IMR-90 (cell line): ENCODE measurements around the gene PSMG3. TPM values are rescaled to one million over a fixed set of nuclear protein-coding genes. Genes with fewer than 3 reads are reported as not detected.

Source experiments
- ATAC-seq: fragments of 200-7000 bp; cut with Tn5 transposase; 2 replicates; pipeline ENCODE4 v1.9.1; 2020; ENCODE audit warnings: low read depth, mild to moderate bottlenecking, moderate library complexity
- BruUV-seq: library from RNA; stranded (reverse); fragments of 400-500 nt; replicated peaks from 2 replicates; lab custom pipeline; 2021; lab: Mats Ljungman, UMichigan
- CTCF ChIA-PET: fragments of 300-600 bp; formaldehyde crosslinking; extraction: SDS; loops from one replicate; lab custom pipeline; 2021; ENCODE audit warnings: antibody characterized with exemption; lab: Yijun Ruan, JAX
- POLR2A ChIA-PET: fragments of 300-600 bp; sonication (Branson Sonifier 250); formaldehyde crosslinking; loops from one replicate; lab custom pipeline; 2022; ENCODE audit warnings: antibody characterized with exemption; ENCODE audit not compliant: unreplicated experiment; lab: Charles Lee
- DNase-seq: peaks from one replicate; pipeline ENCODE4 v3.0.0; 2013
- H2AFZ ChIP-seq: replicated peaks from 2 replicates; pipeline ENCODE3; 2013; ENCODE audit warnings: low read length, mild to moderate bottlenecking; ENCODE audit not compliant: poor library complexity
- H2AK5ac ChIP-seq: 2 replicates; pipeline ENCODE4 v1.6.1; 2013; ENCODE audit warnings: low read depth, low read length, inconsistent platforms
- H2AK9ac ChIP-seq: replicated peaks from 2 replicates; pipeline ENCODE3; 2013; ENCODE audit warnings: mild to moderate bottlenecking, low read depth, low read length, moderate library complexity; ENCODE audit not compliant: poor library complexity
- H2BK120ac ChIP-seq: 2 replicates; pipeline ENCODE4 v1.6.1; 2013; ENCODE audit warnings: low read depth, low read length, inconsistent platforms
- H2BK15ac ChIP-seq: 3 replicates; pipeline ENCODE4 v1.6.1; 2013; ENCODE audit warnings: low read depth, low read length, inconsistent platforms
- H2BK20ac ChIP-seq: 2 replicates; pipeline ENCODE4 v1.6.1; 2013; ENCODE audit warnings: low read depth, mild to moderate bottlenecking, inconsistent platforms, low read length, moderate library complexity
- H2BK5ac ChIP-seq: 2 replicates; pipeline ENCODE4 v1.6.1; 2013; ENCODE audit warnings: mild to moderate bottlenecking, low read depth, low read length, inconsistent platforms; ENCODE audit not compliant: poor library complexity, severe bottlenecking
- H3K14ac ChIP-seq: replicated peaks from 2 replicates; pipeline ENCODE4 v1.6.1; 2013; ENCODE audit warnings: low read depth, low read length, inconsistent platforms
- H3K18ac ChIP-seq: 2 replicates; pipeline ENCODE4 v1.6.1; 2013; ENCODE audit warnings: low read depth, low read length, control low read depth
- H3K23ac ChIP-seq: 2 replicates; pipeline ENCODE4 v1.6.1; 2013; ENCODE audit warnings: low read depth, low read length, inconsistent platforms
- H3K27ac ChIP-seq: 2 replicates; pipeline ENCODE4 v1.5.1; 2013; ENCODE audit warnings: mild to moderate bottlenecking, control low read depth, low read length; ENCODE audit not compliant: insufficient read depth
- H3K27me3 ChIP-seq: 2 replicates; pipeline ENCODE4 v1.6.1; 2013; ENCODE audit warnings: low read length; ENCODE audit not compliant: control insufficient read depth, insufficient read depth
- H3K36me3 ChIP-seq: 2 replicates; pipeline ENCODE4 v1.6.1; 2013; ENCODE audit warnings: low read length, mixed read lengths; ENCODE audit not compliant: control insufficient read depth, insufficient read depth
- H3K4ac ChIP-seq: 2 replicates; pipeline ENCODE4 v1.6.1; 2013; ENCODE audit warnings: low read depth, low read length, inconsistent platforms
- H3K4me1 ChIP-seq: 2 replicates; pipeline ENCODE4 v1.6.1; 2013; ENCODE audit warnings: low read length, mixed read lengths; ENCODE audit not compliant: control insufficient read depth, insufficient read depth
- H3K4me2 ChIP-seq: 2 replicates; pipeline ENCODE4 v1.6.1; 2013; ENCODE audit warnings: low read depth, mild to moderate bottlenecking, control low read depth, low read length, moderate library complexity
- H3K4me3 ChIP-seq: 2 replicates; pipeline ENCODE4 v1.5.1; 2013; ENCODE audit warnings: low read depth, mild to moderate bottlenecking, control low read depth, low read length, moderate library complexity; ENCODE audit not compliant: insufficient read depth
- H3K56ac ChIP-seq: 2 replicates; pipeline ENCODE4 v1.6.1; 2013; ENCODE audit warnings: low read length, inconsistent platforms; ENCODE audit not compliant: insufficient read depth; ENCODE audit errors: extremely low read depth
- H3K79me1 ChIP-seq, 2 experiments: 2 replicates each; pipeline ENCODE4 v1.6.1; 2013; ENCODE audit warnings: low read length in 2 of 2, inconsistent platforms in 1 of 2, low read depth in 1 of 2
- H3K9ac ChIP-seq: 2 replicates; pipeline ENCODE4 v1.6.1; 2013; ENCODE audit warnings: low read depth, low read length, control low read depth
- H3K9me1 ChIP-seq: 2 replicates; pipeline ENCODE4 v1.6.1; 2013; ENCODE audit warnings: low read length, inconsistent platforms; ENCODE audit not compliant: insufficient read depth
- H3K9me3 ChIP-seq: 2 replicates; pipeline ENCODE4 v1.6.1; 2013; ENCODE audit warnings: low read length; ENCODE audit not compliant: control insufficient read depth, insufficient read depth
- H4K20me1 ChIP-seq: 2 replicates; pipeline ENCODE4 v1.6.1; 2013; ENCODE audit warnings: low read length, inconsistent platforms; ENCODE audit not compliant: insufficient read depth
- H4K5ac ChIP-seq: 2 replicates; pipeline ENCODE4 v1.6.1; 2013; ENCODE audit warnings: mild to moderate bottlenecking, low read depth, low read length, control low read depth
- H4K8ac ChIP-seq, 2 experiments: 2 replicates each; pipeline ENCODE4 v1.6.1; 2013; ENCODE audit warnings: low read depth in 2 of 2, low read length in 2 of 2, control low read depth in 1 of 2, inconsistent platforms in 1 of 2
- H4K91ac ChIP-seq: 2 replicates; pipeline ENCODE4 v1.6.1; 2013; ENCODE audit warnings: low read depth, low read length, inconsistent platforms; ENCODE audit not compliant: insufficient read depth
- BHLHE40 ChIP-seq: fragments of 150-350 bp; IDR thresholded peaks from 2 replicates; pipeline ENCODE4 v1.6.1; 2016; ENCODE audit warnings: mild to moderate bottlenecking, low read depth, low read length
- CEBPB ChIP-seq: IDR thresholded peaks from 2 replicates; pipeline ENCODE4 v1.6.1; 2012; ENCODE audit warnings: low read depth, low read length, improper control_type of control experiment
- CHD1 ChIP-seq: IDR thresholded peaks from 2 replicates; pipeline ENCODE4 v1.6.1; 2012; ENCODE audit warnings: low read depth, low read length, improper control_type of control experiment
- ELK1 ChIP-seq: fragments of 150-350 bp; IDR thresholded peaks from 2 replicates; pipeline ENCODE4 v1.6.1; 2016; ENCODE audit warnings: low read depth, mild to moderate bottlenecking, low read length, moderate library complexity, borderline replicate concordance
- FOS ChIP-seq: fragments of 150-350 bp; IDR thresholded peaks from 2 replicates; pipeline ENCODE4 v1.6.1; 2016; ENCODE audit warnings: low read depth, low read length
- MAFK ChIP-seq: IDR thresholded peaks from 2 replicates; pipeline ENCODE4 v1.6.1; 2012; ENCODE audit warnings: low read depth, low read length, improper control_type of control experiment
- MAZ ChIP-seq: IDR thresholded peaks from 2 replicates; pipeline ENCODE4 v1.6.1; 2012; ENCODE audit warnings: low read depth, mild to moderate bottlenecking, low read length, improper control_type of control experiment, moderate library complexity, borderline replicate concordance
- MXI1 ChIP-seq: IDR thresholded peaks from 2 replicates; pipeline ENCODE4 v1.6.1; 2012; ENCODE audit warnings: low read depth, mild to moderate bottlenecking, low read length, moderate library complexity, borderline replicate concordance
- NFE2L2 ChIP-seq: fragments of 150-350 bp; IDR thresholded peaks from 2 replicates; pipeline ENCODE4 v1.6.1; 2016; ENCODE audit warnings: low read depth, mild to moderate bottlenecking, low read length
- POLR2A ChIP-seq: IDR thresholded peaks from 2 replicates; pipeline ENCODE4 v1.6.1; 2012; ENCODE audit warnings: mild to moderate bottlenecking, low read depth, low read length
- RAD21 ChIP-seq: IDR thresholded peaks from 2 replicates; pipeline ENCODE4 v1.6.1; 2012; ENCODE audit warnings: low read length, improper control_type of control experiment
- RCOR1 ChIP-seq: IDR thresholded peaks from 2 replicates; pipeline ENCODE4 v1.6.1; 2012; ENCODE audit warnings: mild to moderate bottlenecking, low read length, improper control_type of control experiment; ENCODE audit not compliant: insufficient replicate concordance
- RFX5 ChIP-seq: IDR thresholded peaks from 2 replicates; pipeline ENCODE4 v1.8.0; 2012; ENCODE audit warnings: low read depth, mild to moderate bottlenecking, low read length, moderate library complexity
- SMC3 ChIP-seq: fragments of 150-350 bp; IDR thresholded peaks from 2 replicates; pipeline ENCODE4 v1.6.1; 2016; ENCODE audit warnings: low read depth, mild to moderate bottlenecking, antibody characterized with exemption, low read length, moderate library complexity
- USF2 ChIP-seq: fragments of 150-350 bp; IDR thresholded peaks from 2 replicates; pipeline ENCODE4 v1.6.1; 2017; ENCODE audit warnings: mild to moderate bottlenecking, antibody characterized with exemption, low read length, low read depth
- WGBS, 2 experiments: methylation state at CpG; one replicate each; pipeline versions ENCODE4 v1.1.5 to v1.1.7; 2013; ENCODE audit warnings: missing lambda C conversion rate in 2 of 2; ENCODE audit not compliant: insufficient read length in 1 of 2; ENCODE audit errors: extremely low coverage in 2 of 2; 5-methylcytosine and 5-hydroxymethylcytosine counted together
- dilution Hi-C: fragments of 300-500 bp; cut with HindIII; formaldehyde crosslinking; loops from one replicate; pipeline ENCODE4 v1.14.3; 2018; ENCODE audit warnings: low sequenced_read_pairs; ENCODE audit not compliant: unreplicated experiment
- in situ Hi-C: fragments of 300-500 bp; cut with MboI; formaldehyde crosslinking; loops from 3 replicates; pipeline ENCODE4 v1.14.3; 2019; ENCODE audit warnings: low sequenced_read_pairs, inconsistent platforms, mixed read lengths
- intact Hi-C: fragments of 100-400 bp; cut with micrococcal nuclease; formaldehyde crosslinking; loops from 2 replicates; pipeline ENCODE4 v1.10.0; 2022
- polyA plus RNA-seq, 3 experiments: library from polyadenylated mRNA; depleted of rRNA; stranded (reverse); fragments of >200 nt; gene quantifications; 2 replicates each; pipeline ENCODE4 v1.2.3, GENCODE V29; 2012; ENCODE audit warnings: low replicate concordance in 1 of 3
- total RNA-seq: library from RNA; depleted of rRNA; stranded (reverse); fragments of >200 nt; gene quantifications from 2 replicates; pipeline ENCODE4 v1.2.3, GENCODE V29; 2012

Gene PSMG3
- total and polyA plus RNA-seq, 2 of the 4 experiments (the other 2 are of a cell fraction) = 37.3 to 54.1 TPM

DNA sequence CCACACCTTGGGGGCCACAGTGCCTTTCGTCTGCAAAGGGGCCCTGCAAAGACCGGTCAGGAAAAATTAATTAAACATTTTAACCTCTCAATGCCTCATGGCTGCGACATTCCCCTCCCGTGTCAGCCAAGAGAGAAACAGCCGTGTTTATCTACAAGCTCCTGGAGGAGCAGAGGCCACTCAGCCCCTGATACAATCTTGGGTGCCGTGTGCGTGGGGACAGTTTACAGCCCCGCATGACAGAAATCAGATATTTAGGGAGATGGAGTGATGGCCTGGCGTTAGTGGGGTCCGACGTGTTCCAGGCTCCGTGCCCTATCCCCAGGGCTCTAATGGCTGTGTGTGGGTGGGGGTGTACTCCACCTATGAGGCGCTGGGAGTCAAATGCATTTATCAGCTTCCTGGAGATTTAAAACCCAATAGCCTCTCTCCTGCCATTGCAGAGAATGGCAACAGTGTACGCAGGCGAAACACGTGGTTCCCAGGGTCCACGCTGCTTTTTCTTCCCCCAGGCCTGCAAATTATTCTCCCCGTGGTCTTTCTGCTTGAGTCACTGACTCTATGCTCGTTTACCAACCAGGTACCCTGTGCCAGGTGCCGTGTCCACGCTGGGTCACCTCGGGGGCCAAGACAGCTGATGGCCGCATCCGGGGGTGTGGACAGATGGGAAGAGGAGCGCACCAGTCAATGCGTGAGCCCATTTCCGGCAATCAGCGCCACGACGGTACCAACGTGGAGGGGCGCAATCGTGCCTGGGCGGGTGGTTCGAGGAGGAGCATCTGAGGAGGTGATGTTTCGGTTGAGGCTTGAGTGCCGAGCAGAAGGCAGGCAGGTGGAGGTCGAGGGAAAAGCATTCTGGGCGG lies 26.6 kb upstream of the PSMG3 start:
- Histone ChIP-seq H2BK5ac (no peak overlapping the region), H3K56ac (no peak overlapping the region), H2AFZ (no peak overlapping the region), H3K4me3 (no peak overlapping the region), H4K5ac (no peak overlapping the region), H3K9me1 (no peaks in the 10 kb centered on the region), H4K8ac (no peak overlapping the region), H3K36me3 (no peaks in the 10 kb centered on the region), H4K20me1 (no peaks in the 10 kb centered on the region), H3K4me1 (no peaks in the 10 kb centered on the region), H3K9ac (no peak overlapping the region), H2BK120ac (no peak overlapping the region), H3K23ac (no peak overlapping the region), H3K18ac (no peak overlapping the region), H3K4ac (no peak overlapping the region), H2AK9ac (no peak overlapping the region), H2BK15ac (no peak overlapping the region), H3K27ac (no peak overlapping the region), H3K27me3 (peaks cover 60% of the 10 kb centered on the region), H3K14ac (no peak overlapping the region), H4K91ac (no peak overlapping the region), H2AK5ac (no peak overlapping the region), H2BK20ac (no peak overlapping the region), H3K9me3 (no peaks in the 10 kb centered on the region), H3K79me1 (no peaks in the 10 kb centered on the region), H3K4me2 (no peak overlapping the region)
- 65% methylated on average over 21 of the region's 39 CpGs; no CpG with 5 or more reads in 1 of the 2 experiments for WGBS, 2 experiments
- CTCF ChIA-PET = no interaction called here
- no TSS peak for BruUV-seq
- dilution Hi-C loops (no loop called here), intact Hi-C loops (no loop called here), in situ Hi-C loops (no loop called here)
- ATAC-seq = no peak
- POLR2A ChIA-PET = no interaction called here
- DNase-seq = no peak
- TF ChIP-seq POLR2A (no peak), MXI1 (no peak), SMC3 (no peak), RAD21 (no peak), BHLHE40 (no peak), MAFK (no peak), MAZ (no peak), ELK1 (no peak), FOS (no peak), RFX5 (no peak), CEBPB (no peak), NFE2L2 (no peak), USF2 (no peak), RCOR1 (no peak), CHD1 (no peak)
